ENCODE results near the gene BPIFB2.
"Not testable (repeated sequence)": the region's sequence is repeated elsewhere in the genome, so short reads cannot be mapped to it uniquely, and the experiment has no call there.

BPIFB2 gene

GRCh38 chr20:33007376-33008335, at the start of gene BPIFB2:
BPIFB2 (plus strand) TSS chr20:33007704; CDS start chr20:33008575, 871 bp downstream.
- DNase-seq (ENCODE audit: low read depth in 1 of 2, low spot score in 1 of 2): no peak

- no peak for DNase-seq (ENCODE audit: low read depth in 1 of 2, low spot score in 1 of 2)
Measured at GRCh38 chr20:32958574-32958973, 48.9 kb upstream of the BPIFB2 start.

- no peak for DNase-seq (ENCODE audit: low read depth in 1 of 2, low spot score in 1 of 2)
Measured at GRCh38 chr20:32959351-32960221, 47.9 kb upstream of the BPIFB2 start.

DNA sequence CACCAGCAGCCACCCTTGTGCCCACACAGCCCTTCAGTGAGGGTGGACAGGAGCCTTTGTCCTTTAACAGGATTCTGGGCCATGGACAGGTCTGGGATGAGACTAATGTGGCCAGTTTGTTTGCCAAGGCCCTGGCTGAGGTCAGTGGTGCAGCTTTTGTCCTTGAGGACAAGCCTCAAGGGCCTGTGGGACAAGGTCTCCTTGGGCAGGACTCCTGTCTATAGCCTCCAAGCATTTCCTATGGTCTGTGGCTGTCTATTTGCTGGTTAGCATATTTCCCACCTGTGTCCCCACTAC, 47.3 kb upstream of the BPIFB2 start:
- DNase-seq (ENCODE audit: low read depth in 1 of 2, low spot score in 1 of 2): no peak

DNA sequence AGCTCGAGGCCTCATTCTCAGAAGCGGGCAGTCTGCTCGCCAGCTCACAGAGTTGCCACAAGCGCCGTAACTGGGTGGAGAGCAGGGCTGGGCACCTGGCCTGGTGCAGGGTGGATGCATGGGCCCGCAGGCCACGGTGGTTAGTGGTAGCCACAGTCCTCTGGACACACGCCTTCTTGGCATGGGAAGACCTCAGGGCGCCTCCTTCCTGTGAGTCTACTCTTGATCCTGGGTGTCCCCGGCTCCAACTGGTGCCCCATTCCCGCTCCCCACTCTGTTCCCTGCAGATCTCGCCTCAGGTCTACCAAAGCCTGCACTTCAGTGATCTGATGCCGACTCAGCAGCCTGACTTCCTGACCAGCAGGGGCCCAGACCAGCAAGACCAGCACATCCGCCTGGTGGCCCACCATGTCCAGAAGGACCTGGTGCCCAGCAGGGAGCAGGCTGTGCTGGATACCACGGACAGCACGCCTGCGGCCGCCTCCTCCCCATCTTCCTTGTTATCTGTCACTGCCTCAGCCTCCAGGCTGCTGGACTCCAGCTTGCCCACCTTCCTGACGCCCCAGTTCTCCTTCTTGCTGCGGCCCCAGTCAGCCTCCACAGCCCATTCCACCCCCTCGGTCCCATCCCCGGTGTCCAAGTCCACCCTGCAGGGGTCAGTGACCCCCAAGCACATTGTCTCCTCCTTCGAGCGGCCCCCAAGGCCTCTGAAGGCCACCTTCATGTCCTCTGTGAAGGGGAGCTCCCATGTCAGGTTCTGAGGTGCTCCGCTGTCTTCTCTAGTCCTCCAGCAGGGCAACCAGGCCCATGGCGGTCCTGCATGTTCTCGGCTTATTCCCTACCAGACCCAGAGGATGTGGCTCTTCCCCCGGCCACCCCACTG, 46.4 kb upstream of the BPIFB2 start:
- DNase-seq (ENCODE audit: low read depth in 1 of 2, low spot score in 1 of 2): no peak

- no peak for DNase-seq (ENCODE audit: low read depth in 1 of 2, low spot score in 1 of 2)
Measured at GRCh38 chr20:32962053-32962452, 45.5 kb upstream of the BPIFB2 start.

DNA sequence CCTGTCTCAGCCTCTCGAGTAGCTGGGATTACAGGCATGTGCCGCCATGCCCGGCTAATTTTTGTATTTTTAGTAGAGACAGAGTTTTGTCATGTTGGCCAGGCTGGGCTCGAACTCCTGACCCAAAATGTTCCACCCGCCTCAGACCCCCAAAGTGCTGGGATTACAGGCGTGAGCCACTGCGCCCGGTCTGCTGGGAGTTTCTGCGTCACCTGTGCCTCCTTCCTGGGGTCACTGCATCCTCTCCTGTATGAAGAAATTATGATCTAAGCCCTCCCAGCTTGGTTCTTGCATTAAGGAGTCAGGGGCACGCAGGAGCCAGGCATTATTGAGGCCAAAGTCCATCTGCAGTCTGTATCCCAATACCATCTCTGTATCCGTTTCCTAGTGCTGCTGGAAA, 44.9 kb upstream of the BPIFB2 start:
- not testable (repeated sequence) for DNase-seq (ENCODE audit: low read depth in 1 of 2, low spot score in 1 of 2)

DNA sequence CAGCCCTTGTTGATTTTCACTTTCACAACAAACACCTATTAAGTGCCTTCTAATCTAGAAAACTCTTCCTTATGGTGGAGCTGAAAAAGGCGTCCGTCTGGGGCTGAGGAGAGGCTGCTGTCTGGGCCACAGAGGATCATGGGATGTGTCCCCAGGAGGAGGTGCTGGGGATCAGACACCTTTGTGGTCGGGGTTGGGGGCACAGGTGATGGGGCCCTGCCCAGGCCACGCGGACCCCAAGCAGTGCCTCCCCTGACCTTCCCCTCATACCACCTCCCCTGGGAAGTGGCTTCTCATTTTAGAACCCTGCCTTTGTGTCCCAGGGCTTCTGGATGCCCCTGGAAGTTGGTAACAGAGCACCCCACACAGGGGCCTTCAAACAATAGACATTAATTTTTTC, 44.3 kb upstream of the BPIFB2 start:
- DNase-seq (ENCODE audit: low read depth in 1 of 2, low spot score in 1 of 2): no peak

- DNase-seq (ENCODE audit: low read depth in 1 of 2, low spot score in 1 of 2): no peak
Measured at GRCh38 chr20:32964575-32964974, 42.9 kb upstream of the BPIFB2 start.

- no peak for DNase-seq (ENCODE audit: low read depth in 1 of 2, low spot score in 1 of 2)
Measured at GRCh38 chr20:32965115-32965514, 42.4 kb upstream of the BPIFB2 start.

- DNase-seq (ENCODE audit: low read depth in 1 of 2, low spot score in 1 of 2): peak in 1 of 2 donors; percentile 16
Measured at GRCh38 chr20:32965581-32966373, 41.7 kb upstream of the BPIFB2 start.

GRCh38 chr20:32966382-32966781, 41.1 kb upstream of the BPIFB2 start:
- DNase-seq (ENCODE audit: low read depth in 1 of 2, low spot score in 1 of 2): no peak

- DNase-seq (ENCODE audit: low read depth in 1 of 2, low spot score in 1 of 2): peak in 1 of 2 donors; percentile 18
Measured at GRCh38 chr20:32966881-32967781, 40.4 kb upstream of the BPIFB2 start.

DNA sequence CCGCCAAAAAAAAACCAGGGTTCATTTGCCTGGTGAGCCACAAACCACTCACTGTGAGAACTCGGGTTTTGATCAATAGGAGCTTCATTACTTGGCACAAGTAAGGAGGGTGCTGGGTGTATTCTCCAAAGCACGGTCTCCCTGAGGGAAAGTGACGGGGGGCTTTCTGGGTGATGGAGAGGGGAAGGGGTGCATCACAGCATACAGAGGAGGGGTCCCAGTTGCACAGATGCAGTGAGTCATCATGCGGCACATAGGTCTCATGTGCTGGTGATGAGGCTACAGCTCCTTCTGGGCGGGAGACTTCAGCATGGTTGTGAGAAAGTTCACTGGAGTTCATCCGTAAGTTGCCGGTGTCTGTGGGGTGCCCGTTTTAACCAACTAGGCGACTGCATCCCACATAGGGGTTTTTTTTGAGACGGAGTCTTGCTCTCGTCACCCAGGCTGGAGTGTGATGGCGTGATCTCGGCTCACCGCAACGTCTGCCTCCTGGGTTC, 39.5 kb upstream of the BPIFB2 start:
- peak in 1 of 2 donors; percentile 19 for DNase-seq (ENCODE audit: low read depth in 1 of 2, low spot score in 1 of 2)

- DNase-seq (ENCODE audit: low read depth in 1 of 2, low spot score in 1 of 2): peak in 1 of 2 donors; percentile 25
Measured at GRCh38 chr20:32968478-32969241, 38.8 kb upstream of the BPIFB2 start.

GRCh38 chr20:32969356-32970114, 38.0 kb upstream of the BPIFB2 start:
- DNase-seq (ENCODE audit: low read depth in 1 of 2, low spot score in 1 of 2): no peak
